Measurements from ENCODE around the gene KRTAP10-12. TPM values are rescaled to one million over a fixed set of nuclear protein-coding genes. Genes with fewer than 3 reads are reported as not detected.

Gene KRTAP10-12
- total RNA-seq, 1 experiment from 2014 or later = not detected

- intact Hi-C loops (cut with micrococcal nuclease) = no loop called here
- Histone ChIP-seq H3K27ac (ENCODE audit: low read depth, low read length) (no peak overlapping the region), H3K4me2 (ENCODE audit: low read length) (no peak overlapping the region), H3K79me2 (ENCODE audit: insufficient read depth, low read length) (no peaks in the 10 kb centered on the region), H3K4me3 (replicated peaks in 1 of 2; ENCODE audit: low read depth in 1 of 2, low read length in 2 of 2) (no peak overlapping the region), H3K9ac (ENCODE audit: low read length) (no peak overlapping the region), H3K9me3 (ENCODE audit: control insufficient read depth in 1 of 2, insufficient read depth in 1 of 2, low read depth in 1 of 2, low read length in 2 of 2) (no peaks in the 10 kb centered on the region), H3K27me3 (ENCODE audit: insufficient read depth, low read length) (no peaks in the 10 kb centered on the region), H3K36me3 (ENCODE audit: control insufficient read depth in 1 of 2, insufficient read depth in 2 of 2, low read length in 2 of 2) (no peaks in the 10 kb centered on the region), H3K9me2 (ENCODE audit: insufficient read depth) (no peaks in the 10 kb centered on the region), H2AFZ (ENCODE audit: low read depth, low read length, poor library complexity, severe bottlenecking) (no peak overlapping the region), H4K20me1 (ENCODE audit: insufficient read depth) (no peaks in the 10 kb centered on the region), H3K4me1 (ENCODE audit: control insufficient read depth in 1 of 2, insufficient read depth in 2 of 2, low read length in 2 of 2) (no peaks in the 10 kb centered on the region)
- RAD21 ChIA-PET (ENCODE audit: low non-redundant PET in 1 of 2, low total read pairs in 2 of 2, uncharacterized antibody in 2 of 2, unreplicated experiment in 2 of 2) = no interaction called here
- CTCF ChIA-PET = no interaction called here
- POLR2A ChIA-PET = no interaction called here
- no peak for TF ChIP-seq FOSL1 (IDR thresholded peaks at IDR 0.05; ENCODE audit: low read depth)
- no peak for TF ChIP-seq SP1 (IDR thresholded peaks at IDR 0.05; ENCODE audit: low read depth)
- no peak for TF ChIP-seq RAD21 (IDR thresholded peaks at IDR 0.05; ENCODE audit: low read depth)
- DNase-seq (ENCODE audit: low read depth, low spot score) = no peak
- ATAC-seq = no peak
- BruUV-seq (replicated peaks) = no TSS peak
These were observed 33.0 kb downstream of the KRTAP10-12 start for GRCh38 chr21:44730028-44730395.

GRCh38 chr21:44730951-44731579 is 34.1 kb downstream of the KRTAP10-12 start:
- TF ChIP-seq, protein P1, sequence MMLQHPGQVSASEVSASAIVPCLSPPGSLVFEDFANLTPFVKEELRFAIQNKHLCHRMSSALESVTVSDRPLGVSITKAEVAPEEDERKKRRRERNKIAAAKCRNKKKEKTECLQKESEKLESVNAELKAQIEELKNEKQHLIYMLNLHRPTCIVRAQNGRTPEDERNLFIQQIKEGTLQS (IDR thresholded peaks at IDR 0.05) = no peak
- TF ChIP-seq POLR2AphosphoS5 (IDR thresholded peaks at IDR 0.05; ENCODE audit: low read depth, low read length) (no peak), RAD21 (IDR thresholded peaks at IDR 0.05; ENCODE audit: low read depth) (no peak), TCF7L2 (IDR thresholded peaks at IDR 0.05; ENCODE audit: borderline replicate concordance, extremely low read depth, insufficient read depth, insufficient read length) (no peak), ZNF274 (IDR thresholded peaks at IDR 0.05; ENCODE audit: low read depth, low read length) (no peak), JUND (IDR thresholded peaks at IDR 0.05) (no peak), SP1 (IDR thresholded peaks at IDR 0.05; ENCODE audit: low read depth) (no peak), EGR1 (IDR thresholded peaks at IDR 0.05; ENCODE audit: low read depth) (no peak), SIN3A (IDR thresholded peaks at IDR 0.05; ENCODE audit: low read depth) (no peak), YY1 (IDR thresholded peaks at IDR 0.05; ENCODE audit: extremely low read depth, insufficient replicate concordance, low read depth, low read length) (no peak), CEBPB (IDR thresholded peaks at IDR 0.05; ENCODE audit: low read depth) (no peak), SRF (IDR thresholded peaks at IDR 0.05; ENCODE audit: low read depth) (no peak)
- no peaks in the 10 kb centered on the region for H3K36me3 ChIP-seq (ENCODE audit: control insufficient read depth in 1 of 2, insufficient read depth in 2 of 2, low read length in 2 of 2)
- BruUV-seq (replicated peaks) = no TSS peak
- DNase-seq (ENCODE audit: low read depth, low spot score) = no peak
- ChIA-PET CTCF (interaction anchor here (0.6 kb wide), 1 partner anchor 11 kb away, joined by 3 read pairs; no protein-coding TSS in a partner anchor), POLR2A (no interaction called here), RAD21 (ENCODE audit: low non-redundant PET in 1 of 2, low total read pairs in 2 of 2, uncharacterized antibody in 2 of 2, unreplicated experiment in 2 of 2) (no interaction called here)
- H3K4me1 ChIP-seq (ENCODE audit: control insufficient read depth in 1 of 2, insufficient read depth in 2 of 2, low read length in 2 of 2) = no peaks in the 10 kb centered on the region
- H3K9ac ChIP-seq (ENCODE audit: low read length) = no peak overlapping the region
- no peak overlapping the region for H3K4me3 ChIP-seq (replicated peaks in 1 of 2; ENCODE audit: low read depth in 1 of 2, low read length in 2 of 2)
- H4K20me1 ChIP-seq (ENCODE audit: insufficient read depth) = no peaks in the 10 kb centered on the region
- no peaks in the 10 kb centered on the region for H3K9me2 ChIP-seq (ENCODE audit: insufficient read depth)
- no peaks in the 10 kb centered on the region for H3K27me3 ChIP-seq (ENCODE audit: insufficient read depth, low read length)
- H3K4me2 ChIP-seq (ENCODE audit: low read length) = no peak overlapping the region
- ATAC-seq = no peak
- H3K79me2 ChIP-seq (ENCODE audit: insufficient read depth, low read length) = no peaks in the 10 kb centered on the region
- no peak overlapping the region for H2AFZ ChIP-seq (ENCODE audit: low read depth, low read length, poor library complexity, severe bottlenecking)
- H3K9me3 ChIP-seq (ENCODE audit: control insufficient read depth in 1 of 2, insufficient read depth in 1 of 2, low read depth in 1 of 2, low read length in 2 of 2) = no peaks in the 10 kb centered on the region
- no peak overlapping the region for H3K27ac ChIP-seq (ENCODE audit: low read depth, low read length)
- intact Hi-C loops (cut with micrococcal nuclease) = no loop called here
